Activated CD8-positive, alpha-beta memory T cell treated with anti-CD3 and anti-CD28 coated beads, Interleukin-2, amount 10 ng/mL, durations not matched to agents 7 days and 5 days (primary cell): ENCODE measurements around the gene PIGK. TPM values are rescaled to one million over a fixed set of nuclear protein-coding genes. Genes with fewer than 3 reads are reported as not detected.

ENCODE experiments used
- ATAC-seq: fragments of 150-1000 bp; cut with Tn5 transposase; one replicate; pipeline ENCODE4 v1.10.0; 2021; ENCODE audit warnings: moderate library complexity
- CTCF ChIA-PET: fragments of 350-600 bp; sonication (Branson Sonifier 250); formaldehyde crosslinking; loops from one replicate; lab custom pipeline; 2021; ENCODE audit warnings: antibody characterized with exemption; lab: Charles Lee
- DNase-seq: peaks from one replicate; pipeline ENCODE4 v3.0.0-alpha.2; 2020
- H3K27ac Mint-ChIP-seq: one replicate; pipeline ENCODE4 v1.8.0; 2021; ENCODE audit warnings: mild to moderate bottlenecking, mixed read lengths
- H3K27me3 Mint-ChIP-seq: one replicate; pipeline ENCODE4 v1.8.0; 2021; ENCODE audit warnings: mixed read lengths
- H3K36me3 Mint-ChIP-seq: one replicate; pipeline ENCODE4 v1.8.0; 2021; ENCODE audit warnings: mild to moderate bottlenecking, mixed read lengths
- H3K4me1 Mint-ChIP-seq: one replicate; pipeline ENCODE4 v1.8.0; 2021; ENCODE audit warnings: mixed read lengths
- H3K4me3 Mint-ChIP-seq: one replicate; pipeline ENCODE4 v1.8.0; 2021; ENCODE audit warnings: mild to moderate bottlenecking, moderate library complexity, mixed read lengths
- H3K9me3 Mint-ChIP-seq: one replicate; pipeline ENCODE4 v1.8.0; 2022; ENCODE audit warnings: low read depth, mixed read lengths
- total RNA-seq, 2 experiments: library from RNA; stranded (reverse); gene quantifications; one replicate each; pipeline ENCODE4 v1.2.3, GENCODE V29; 2021

PIGK gene
- total RNA-seq, 2 experiments from 2014 or later: 22.8 to 26.0 TPM

GRCh38 chr1:77064246-77064645, 155.0 kb downstream of the PIGK start:
- no peaks in the 10 kb centered on the region for H3K4me1 Mint-ChIP-seq
- CTCF ChIA-PET: no interaction called here
- H3K27ac Mint-ChIP-seq: no peak overlapping the region
- no peak overlapping the region for H3K4me3 Mint-ChIP-seq
- no peaks in the 10 kb centered on the region for H3K36me3 Mint-ChIP-seq
- peaks cover 7% of the 10 kb centered on the region for H3K27me3 Mint-ChIP-seq
- no peaks in the 10 kb centered on the region for H3K9me3 Mint-ChIP-seq
- DNase-seq (no peak), ATAC-seq (no peak)

- H3K4me3 Mint-ChIP-seq: no peak overlapping the region
- peaks cover 7% of the 10 kb centered on the region for H3K27me3 Mint-ChIP-seq
- no peak overlapping the region for H3K27ac Mint-ChIP-seq
- CTCF ChIA-PET: no interaction called here
- ATAC-seq: no peak
- no peaks in the 10 kb centered on the region for H3K36me3 Mint-ChIP-seq
- no peaks in the 10 kb centered on the region for H3K4me1 Mint-ChIP-seq
- no peaks in the 10 kb centered on the region for H3K9me3 Mint-ChIP-seq
- DNase-seq: no peak
Measured at GRCh38 chr1:77063118-77063517, 156.1 kb downstream of the PIGK start.

- H3K4me1 Mint-ChIP-seq: no peaks in the 10 kb centered on the region
- H3K27ac Mint-ChIP-seq: no peak overlapping the region
- DNase-seq (no peak), ATAC-seq (no peak)
- H3K4me3 Mint-ChIP-seq: no peak overlapping the region
- H3K36me3 Mint-ChIP-seq: no peaks in the 10 kb centered on the region
- peaks cover 7% of the 10 kb centered on the region for H3K27me3 Mint-ChIP-seq
- CTCF ChIA-PET: no interaction called here
- no peaks in the 10 kb centered on the region for H3K9me3 Mint-ChIP-seq
Measured at GRCh38 chr1:77061162-77061561, 158.1 kb downstream of the PIGK start.

- H3K36me3 Mint-ChIP-seq: no peaks in the 10 kb centered on the region
- H3K27ac Mint-ChIP-seq: no peak overlapping the region
- CTCF ChIA-PET: no interaction called here
- ATAC-seq: no peak
- H3K4me3 Mint-ChIP-seq: no peak overlapping the region
- no peak for DNase-seq
- peaks cover 7% of the 10 kb centered on the region for H3K27me3 Mint-ChIP-seq
- no peaks in the 10 kb centered on the region for H3K9me3 Mint-ChIP-seq
- H3K4me1 Mint-ChIP-seq: no peaks in the 10 kb centered on the region
Measured at GRCh38 chr1:77060000-77060399, 159.2 kb downstream of the PIGK start.

GRCh38 chr1:77057994-77058585, 161.1 kb downstream of the PIGK start:
- Mint-ChIP-seq H3K4me1 (no peaks in the 10 kb centered on the region), H3K27ac (no peak overlapping the region), H3K27me3 (peaks cover 5% of the 10 kb centered on the region), H3K9me3 (no peaks in the 10 kb centered on the region), H3K36me3 (no peaks in the 10 kb centered on the region), H3K4me3 (no peak overlapping the region)
- CTCF ChIA-PET: no interaction called here
- no peak for ATAC-seq
- no peak for DNase-seq

GRCh38 chr1:77056525-77056924, 162.7 kb downstream of the PIGK start:
- CTCF ChIA-PET: no interaction called here
- no peaks in the 10 kb centered on the region for H3K4me1 Mint-ChIP-seq
- peaks cover 9% of the 10 kb centered on the region for H3K27me3 Mint-ChIP-seq
- H3K27ac Mint-ChIP-seq: no peak overlapping the region
- H3K9me3 Mint-ChIP-seq: no peaks in the 10 kb centered on the region
- no peak overlapping the region for H3K4me3 Mint-ChIP-seq
- ATAC-seq: no peak
- H3K36me3 Mint-ChIP-seq: no peaks in the 10 kb centered on the region
- DNase-seq: no peak

- peaks cover 13% of the 10 kb centered on the region for H3K4me1 Mint-ChIP-seq
- peaks cover 22% of the 10 kb centered on the region for H3K27me3 Mint-ChIP-seq
- H3K9me3 Mint-ChIP-seq: no peaks in the 10 kb centered on the region
- DNase-seq (no peak), ATAC-seq (no peak)
- H3K36me3 Mint-ChIP-seq: no peaks in the 10 kb centered on the region
- no peak overlapping the region for H3K4me3 Mint-ChIP-seq
- CTCF ChIA-PET: no interaction called here
- H3K27ac Mint-ChIP-seq: no peak overlapping the region
Measured at GRCh38 chr1:77051425-77051824, 167.8 kb downstream of the PIGK start.

GRCh38 chr1:77048615-77049005, 170.6 kb downstream of the PIGK start:
- no peak overlapping the region for H3K4me3 Mint-ChIP-seq

GRCh38 chr1:77047978-77048614, 171.1 kb downstream of the PIGK start:
- DNase-seq: no peak
- Mint-ChIP-seq H3K27me3 (peaks cover 33% of the 10 kb centered on the region), H3K36me3 (no peaks in the 10 kb centered on the region), H3K4me1 (peaks cover 13% of the 10 kb centered on the region), H3K9me3 (no peaks in the 10 kb centered on the region), H3K27ac (no peak overlapping the region), H3K4me3 (no peak overlapping the region)
- CTCF ChIA-PET: no interaction called here
- ATAC-seq: no peak

More at GRCh38 chr1:77048615-77049005, 170.6 kb downstream of the PIGK start:
- DNase-seq (no peak), ATAC-seq (no peak)
- Mint-ChIP-seq H3K9me3 (no peaks in the 10 kb centered on the region), H3K4me1 (peaks cover 13% of the 10 kb centered on the region), H3K36me3 (no peaks in the 10 kb centered on the region), H3K27ac (no peak overlapping the region), H3K27me3 (peaks cover 33% of the 10 kb centered on the region)
- CTCF ChIA-PET: no interaction called here

GRCh38 chr1:77047575-77047974, 171.7 kb downstream of the PIGK start:
- no peak overlapping the region for H3K4me3 Mint-ChIP-seq

GRCh38 chr1:77044133-77044849, 174.9 kb downstream of the PIGK start:
- H3K9me3 Mint-ChIP-seq: no peaks in the 10 kb centered on the region
- H3K4me3 Mint-ChIP-seq: no peak overlapping the region
- no peak for ATAC-seq
- H3K36me3 Mint-ChIP-seq: no peaks in the 10 kb centered on the region
- H3K4me1 Mint-ChIP-seq: peaks cover 13% of the 10 kb centered on the region
- CTCF ChIA-PET: no interaction called here
- peaks cover 20% of the 10 kb centered on the region for H3K27me3 Mint-ChIP-seq
- H3K27ac Mint-ChIP-seq: no peak overlapping the region
- DNase-seq: no peak

More at GRCh38 chr1:77047575-77047974, 171.7 kb downstream of the PIGK start:
- DNase-seq: no peak
- CTCF ChIA-PET: no interaction called here
- peaks cover 33% of the 10 kb centered on the region for H3K27me3 Mint-ChIP-seq
- no peaks in the 10 kb centered on the region for H3K36me3 Mint-ChIP-seq
- H3K27ac Mint-ChIP-seq: no peak overlapping the region
- no peaks in the 10 kb centered on the region for H3K9me3 Mint-ChIP-seq
- peaks cover 13% of the 10 kb centered on the region for H3K4me1 Mint-ChIP-seq
- no peak for ATAC-seq

- H3K27ac Mint-ChIP-seq: no peak overlapping the region
- CTCF ChIA-PET: no interaction called here
Measured at GRCh38 chr1:77040826-77041225, 178.4 kb downstream of the PIGK start.

GRCh38 chr1:77039739-77040138, 179.5 kb downstream of the PIGK start:
- DNase-seq (no peak), ATAC-seq (no peak)
- peaks cover 6% of the 10 kb centered on the region for H3K9me3 Mint-ChIP-seq
- H3K4me3 Mint-ChIP-seq: no peak overlapping the region
- no peak overlapping the region for H3K27ac Mint-ChIP-seq
- H3K4me1 Mint-ChIP-seq: no peaks in the 10 kb centered on the region
- H3K36me3 Mint-ChIP-seq: no peaks in the 10 kb centered on the region
- CTCF ChIA-PET: no interaction called here
- no peaks in the 10 kb centered on the region for H3K27me3 Mint-ChIP-seq

More at GRCh38 chr1:77040826-77041225, 178.4 kb downstream of the PIGK start:
- ATAC-seq (no peak), DNase-seq (no peak)
- Mint-ChIP-seq H3K36me3 (no peaks in the 10 kb centered on the region), H3K4me3 (no peak overlapping the region), H3K9me3 (peaks cover 6% of the 10 kb centered on the region), H3K4me1 (no peaks in the 10 kb centered on the region), H3K27me3 (peaks cover 6% of the 10 kb centered on the region)

- ATAC-seq (no peak), DNase-seq (no peak)
- CTCF ChIA-PET: no interaction called here
- Mint-ChIP-seq H3K4me3 (no peak overlapping the region), H3K4me1 (no peaks in the 10 kb centered on the region), H3K27me3 (no peaks in the 10 kb centered on the region), H3K9me3 (peaks cover 6% of the 10 kb centered on the region), H3K36me3 (no peaks in the 10 kb centered on the region), H3K27ac (no peak overlapping the region)
Measured at GRCh38 chr1:77039111-77039510, 180.1 kb downstream of the PIGK start.
